Measurements from ENCODE around the gene C17orf113.

DNA sequence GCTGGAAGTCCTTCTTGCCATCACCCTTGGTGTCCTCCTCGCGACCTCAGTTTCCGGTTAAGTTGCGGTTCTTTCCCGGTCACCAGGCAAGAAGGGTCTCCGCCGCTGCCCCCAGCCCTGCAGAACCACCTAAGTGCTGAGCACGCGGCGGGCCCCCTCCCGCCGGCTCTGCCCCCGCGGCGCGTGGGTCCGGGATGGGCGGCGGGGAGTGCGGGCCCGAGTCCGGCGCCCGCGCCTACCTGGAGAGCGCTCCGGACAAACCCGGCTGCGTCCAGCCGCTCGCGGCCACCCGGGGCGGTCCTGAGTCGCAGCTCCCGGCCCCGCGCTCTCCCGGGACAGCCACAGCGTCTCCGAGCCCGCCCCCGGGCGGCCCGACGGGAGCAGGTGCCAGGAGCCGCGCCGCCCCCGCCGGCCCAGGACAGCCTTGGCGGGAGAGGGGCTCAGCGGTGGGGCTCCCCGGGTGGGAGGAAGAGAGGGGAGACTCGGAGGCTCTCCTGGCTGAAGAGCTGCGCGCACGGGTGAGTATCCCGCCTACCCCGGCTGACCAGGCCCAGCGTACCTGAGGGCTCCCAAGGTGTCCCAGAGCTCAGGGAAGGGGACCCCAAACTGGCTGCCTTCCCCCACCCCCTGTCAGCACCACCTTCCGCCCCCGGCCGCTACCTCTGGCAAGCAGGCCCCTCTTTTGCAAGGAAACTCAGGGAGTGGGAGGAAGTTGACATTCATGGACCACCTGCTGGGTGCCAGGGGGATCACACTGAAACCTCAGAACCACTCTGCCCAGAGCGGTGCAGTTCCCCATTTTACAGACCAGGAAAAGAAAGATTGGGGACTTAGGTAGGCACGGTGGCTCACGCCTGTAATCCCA is 22.2 kb upstream of the C17orf113 start:
- TF ChIP-seq CTCF (IDR thresholded peaks at IDR 0.05) (no peak), POLR2A (IDR thresholded peaks at IDR 0.05) (no peak), EP300 (IDR thresholded peaks at IDR 0.05; ENCODE audit: low read depth) (no peak)
